Measurements from ENCODE around the gene ATP2C1.

GRCh38 chr3:131048030-131048429, 154.1 kb downstream of the ATP2C1 start:
- no peak for TF ChIP-seq NCOR1 (IDR thresholded peaks at IDR 0.05)
- no peak for TF ChIP-seq TCF7L2 (IDR thresholded peaks at IDR 0.05; ENCODE audit: low read depth, low read length)
- no peak for TF ChIP-seq EZH2 (IDR thresholded peaks at IDR 0.05; ENCODE audit: borderline replicate concordance, low read depth, low read length)
- no peak for TF ChIP-seq ZNF184 (CRISPR knock-in tag; IDR thresholded peaks at IDR 0.05)
- no peak for TF ChIP-seq MGA (IDR thresholded peaks at IDR 0.05)
- TF ChIP-seq TAL1 (IDR thresholded peaks at IDR 0.05) = no peak
- no peak for TF ChIP-seq ETV6 (IDR thresholded peaks at IDR 0.05; ENCODE audit: borderline replicate concordance in 1 of 2, low read depth in 2 of 2, low read length in 1 of 2)
- TF ChIP-seq ETV6 (CRISPR knock-in tag; IDR thresholded peaks at IDR 0.05; ENCODE audit: borderline replicate concordance) = no peak
- TF ChIP-seq E2F4 (CRISPR knock-in tag; IDR thresholded peaks at IDR 0.05; ENCODE audit: low read depth) = no peak
- no peak for TF ChIP-seq E4F1 (CRISPR knock-in tag; IDR thresholded peaks at IDR 0.05; ENCODE audit: borderline replicate concordance)
- no peak for TF ChIP-seq SIN3A (IDR thresholded peaks at IDR 0.05; ENCODE audit: borderline replicate concordance in 2 of 2, control insufficient read depth in 1 of 2, low read depth in 2 of 2, low read length in 2 of 2)
- TF ChIP-seq ZZZ3 (IDR thresholded peaks at IDR 0.05) = no peak
- no peak for TF ChIP-seq USF2 (CRISPR knock-in tag; IDR thresholded peaks at IDR 0.05)
